HCT116 (cell line): ENCODE data around the gene NABP2. TPM values are rescaled to one million over a fixed set of nuclear protein-coding genes. Genes with fewer than 3 reads are reported as not detected.

Experiments
- ATAC-seq: fragments of 200-7000 bp; cut with Tn5 transposase; 2 replicates; pipeline ENCODE4 v1.9.1; 2020; ENCODE audit warnings: mild to moderate bottlenecking, moderate library complexity
- BruUV-seq: library from RNA; stranded (reverse); fragments of 400-500 nt; replicated peaks from 2 replicates; lab custom pipeline; 2021; lab: Mats Ljungman, UMichigan
- CTCF ChIA-PET: fragments of 300-600 bp; sonication (Branson Sonifier 250); formaldehyde crosslinking; loops from one replicate; lab custom pipeline; 2021; ENCODE audit warnings: antibody characterized with exemption; lab: Charles Lee
- POLR2A ChIA-PET: fragments of 300-600, 350-600 bp; sonication (Branson Sonifier 250); formaldehyde crosslinking; loops from one replicate; lab custom pipeline; 2021; ENCODE audit warnings: antibody characterized with exemption; lab: Charles Lee
- RAD21 ChIA-PET, 2 experiments: fragments of 300-600 bp; sonication (Branson Sonifier 250); formaldehyde crosslinking; loops; one replicate each; lab custom pipeline; 2023; ENCODE audit warnings: low total read pairs in 2 of 2; ENCODE audit not compliant: uncharacterized antibody in 2 of 2, unreplicated experiment in 2 of 2, low non-redundant PET in 1 of 2; lab: Charles Lee
- DNase-seq: peaks from one replicate; pipeline ENCODE4 v3.0.0-alpha.2; 2010; ENCODE audit warnings: low read depth, low spot score
- H2AFZ ChIP-seq: fragments of 200-600 bp; shearing (Covaris generic), sonication (generic); 2 replicates; pipeline ENCODE4 v1.6.1; 2017; ENCODE audit warnings: low read depth, mixed run types, mixed read lengths, antibody characterized with exemption, low read length; ENCODE audit not compliant: poor library complexity, severe bottlenecking
- H3K27ac ChIP-seq: 2 replicates; pipeline ENCODE4 v1.5.1; 2012; ENCODE audit warnings: low read depth, low read length
- H3K27me3 ChIP-seq: fragments of 200-600 bp; sonication (generic); 2 replicates; pipeline ENCODE4 v1.6.1; 2016; ENCODE audit warnings: mixed run types, low read length, mixed read lengths; ENCODE audit not compliant: insufficient read depth
- H3K36me3 ChIP-seq, 2 experiments: fragments of 200-500 bp in 1 of 2; fragments of 200-600 bp in 1 of 2; sonication (Bioruptor generic) in 1 of 2; sonication (generic) in 1 of 2; 2 replicates each; pipeline versions ENCODE4 v1.5.1 to v1.6.1; 2014 to 2016; ENCODE audit warnings: low read length in 2 of 2, inconsistent platforms in 1 of 2, mixed read lengths in 1 of 2, mixed run types in 1 of 2; ENCODE audit not compliant: insufficient read depth in 2 of 2, control insufficient read depth in 1 of 2
- H3K4me1 ChIP-seq, 2 experiments: fragments of 200-600 bp in 1 of 2; sonication (generic) in 1 of 2; 2 replicates each; pipeline versions ENCODE4 v1.5.1 to v1.6.1; 2012 to 2017; ENCODE audit warnings: low read length in 2 of 2, inconsistent platforms in 1 of 2, mild to moderate bottlenecking in 1 of 2, mixed read lengths in 1 of 2, mixed run types in 1 of 2, moderate library complexity in 1 of 2; ENCODE audit not compliant: insufficient read depth in 2 of 2, control insufficient read depth in 1 of 2
- H3K4me2 ChIP-seq: fragments of 200-600 bp; sonication (generic); 2 replicates; pipeline ENCODE4 v1.6.1; 2017; ENCODE audit warnings: mixed run types, low read length, mixed read lengths
- H3K4me3 ChIP-seq, 2 experiments: fragments of 200-600 bp in 1 of 2; sonication (generic) in 1 of 2; replicated peaks in 1 of 2; 2 replicates each; pipeline ENCODE4 v1.5.1; 2011 to 2016; ENCODE audit warnings: low read length in 2 of 2, control low read depth in 1 of 2, low read depth in 1 of 2, mild to moderate bottlenecking in 1 of 2, mixed read lengths in 1 of 2, mixed run types in 1 of 2
- H3K79me2 ChIP-seq: fragments of 200-600 bp; sonication (generic); 2 replicates; pipeline ENCODE4 v1.6.1; 2017; ENCODE audit warnings: mild to moderate bottlenecking, mixed run types, low read length, moderate library complexity, mixed read lengths; ENCODE audit not compliant: insufficient read depth
- H3K9ac ChIP-seq: fragments of 200-600 bp; sonication (generic); 2 replicates; pipeline ENCODE4 v1.6.1; 2016; ENCODE audit warnings: low read length, mixed read lengths
- H3K9me2 ChIP-seq: fragments of 200-600 bp; sonication (generic), shearing (Covaris generic); 2 replicates; pipeline ENCODE4 v1.6.1; 2017; ENCODE audit warnings: mixed run types, mild to moderate bottlenecking, moderate library complexity; ENCODE audit not compliant: insufficient read depth
- H3K9me3 ChIP-seq, 2 experiments: fragments of 200-500 bp in 1 of 2; fragments of 200-600 bp in 1 of 2; sonication (Bioruptor generic) in 1 of 2; sonication (generic) in 1 of 2; 2 replicates each; pipeline ENCODE4 v1.6.1; 2014 to 2017; ENCODE audit warnings: low read length in 2 of 2, mixed read lengths in 2 of 2, inconsistent platforms in 1 of 2, low read depth in 1 of 2, mild to moderate bottlenecking in 1 of 2, mixed run types in 1 of 2, moderate library complexity in 1 of 2; ENCODE audit not compliant: control insufficient read depth in 1 of 2, insufficient read depth in 1 of 2
- H4K20me1 ChIP-seq: fragments of 200-600 bp; sonication (generic), shearing (Covaris generic); 2 replicates; pipeline ENCODE4 v1.6.1; 2017; ENCODE audit warnings: mixed run types, mild to moderate bottlenecking, moderate library complexity; ENCODE audit not compliant: insufficient read depth
- CBX3 ChIP-seq: IDR thresholded peaks from 2 replicates; pipeline ENCODE4 v1.6.1; 2012; ENCODE audit warnings: low read depth
- CTCF ChIP-seq, 3 experiments: fragments of 200-600 bp in 1 of 3; sonication (generic) in 1 of 3; IDR thresholded peaks in 2 of 3; conservative IDR thresholded peaks in 1 of 3; 2 replicates each; pipeline ENCODE4 v1.5.1; 2012 to 2017; ENCODE audit warnings: low read depth in 2 of 3, low read length in 2 of 3, antibody characterized with exemption in 1 of 3, borderline replicate concordance in 1 of 3, control low read depth in 1 of 3, mild to moderate bottlenecking in 1 of 3, mixed read lengths in 1 of 3, mixed run types in 1 of 3, moderate library complexity in 1 of 3; ENCODE audit not compliant: insufficient read depth in 1 of 3
- EZH2phosphoT487 ChIP-seq: fragments of 200-600 bp; IDR thresholded peaks from 2 replicates; pipeline ENCODE4 v1.6.1; 2018; ENCODE audit warnings: antibody characterized with exemption, borderline replicate concordance
- POLR2A ChIP-seq: IDR thresholded peaks from 2 replicates; pipeline ENCODE4 v1.7.0; 2011; ENCODE audit warnings: borderline replicate concordance; ENCODE audit not compliant: insufficient read depth, insufficient read length; ENCODE audit errors: extremely low read depth
- POLR2AphosphoS5 ChIP-seq: IDR thresholded peaks from 2 replicates; pipeline ENCODE4 v1.6.1; 2011; ENCODE audit warnings: mild to moderate bottlenecking, low read depth, low read length, moderate library complexity
- RAD21 ChIP-seq: IDR thresholded peaks from 2 replicates; pipeline ENCODE4 v1.6.1; 2012; ENCODE audit warnings: low read depth, mild to moderate bottlenecking
- SP1 ChIP-seq: IDR thresholded peaks from 2 replicates; pipeline ENCODE4 v1.6.1; 2012; ENCODE audit warnings: low read depth
- SRF ChIP-seq: IDR thresholded peaks from 2 replicates; pipeline ENCODE4 v1.6.1; 2012; ENCODE audit warnings: low read depth
- intact Hi-C: fragments of 100-400 bp; cut with micrococcal nuclease; formaldehyde crosslinking; loops from 2 replicates; pipeline ENCODE4 v1.10.0; 2022
- total RNA-seq: library from RNA; stranded (reverse); gene quantifications from one replicate; pipeline ENCODE4 v1.2.1, GENCODE V29; 2021; ENCODE audit not compliant: unreplicated experiment
- TF ChIP-seq, protein P1 (sequence below): IDR thresholded peaks from 2 replicates; pipeline ENCODE4 v1.6.1; 2012; ENCODE audit warnings: low read depth
- TF ChIP-seq, protein P2 (sequence below): IDR thresholded peaks from 2 replicates; pipeline ENCODE4 v1.6.1; 2012

The NABP2 gene
- total RNA-seq, 1 experiment from 2014 or later: 52.9 TPM

DNA sequence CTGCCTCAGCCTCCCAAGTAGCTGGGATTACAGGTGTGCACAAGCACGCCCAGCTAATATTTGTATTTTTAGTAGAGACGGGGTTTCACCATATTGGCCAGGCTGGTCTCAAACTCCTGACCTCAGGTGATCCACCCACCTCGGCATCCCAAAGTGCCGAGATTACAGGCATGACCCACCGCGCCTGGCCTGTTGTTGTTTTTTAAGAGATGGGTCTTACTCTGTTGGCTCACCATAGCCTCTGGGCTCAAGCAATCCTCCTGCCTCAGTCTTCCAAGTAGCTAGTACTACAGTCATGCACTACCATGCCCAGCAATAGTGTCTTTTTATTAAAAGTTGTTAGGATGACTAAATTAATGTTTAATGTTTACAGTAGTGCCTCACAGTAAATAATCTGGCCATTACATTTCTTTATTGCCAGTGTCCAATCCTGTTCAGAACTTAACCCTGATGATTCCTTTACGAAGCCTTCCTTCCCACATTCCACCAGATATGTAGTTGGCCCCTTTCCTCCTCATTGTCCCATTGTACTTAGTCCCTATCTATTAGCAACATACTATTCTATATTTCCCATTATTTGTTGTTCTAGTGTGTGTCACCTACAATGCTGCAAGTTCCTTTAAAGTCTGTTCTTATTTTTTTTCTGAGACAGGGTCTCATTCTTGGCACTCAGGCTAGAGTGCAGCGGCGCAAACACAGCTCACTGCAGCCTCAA lies 26.1 kb upstream of the NABP2 start:
- no peak overlapping the region for H3K4me2 ChIP-seq
- ChIA-PET RAD21 (no interaction called here), CTCF (no interaction called here), POLR2A (no interaction called here)
- BruUV-seq: no TSS peak
- intact Hi-C loops: no loop called here
- H3K4me1 ChIP-seq: peaks cover 0 to 3% of the 10 kb centered on the region in 2 experiments; a peak in 1 of 4 replicates
- H4K20me1 ChIP-seq: no peaks in the 10 kb centered on the region
- no peak for ATAC-seq
- H3K4me3 ChIP-seq: no peak overlapping the region
- H2AFZ ChIP-seq: no peak overlapping the region
- H3K9me3 ChIP-seq: no peaks in the 10 kb centered on the region
- no peak overlapping the region for H3K27ac ChIP-seq
- DNase-seq: no peak
- H3K36me3 ChIP-seq: no peaks in the 10 kb centered on the region
- no peaks in the 10 kb centered on the region for H3K27me3 ChIP-seq
- TF ChIP-seq POLR2A: no peak
- no peak overlapping the region for H3K9ac ChIP-seq
- H3K9me2 ChIP-seq: no peaks in the 10 kb centered on the region
- H3K79me2 ChIP-seq: no peaks in the 10 kb centered on the region

DNA sequence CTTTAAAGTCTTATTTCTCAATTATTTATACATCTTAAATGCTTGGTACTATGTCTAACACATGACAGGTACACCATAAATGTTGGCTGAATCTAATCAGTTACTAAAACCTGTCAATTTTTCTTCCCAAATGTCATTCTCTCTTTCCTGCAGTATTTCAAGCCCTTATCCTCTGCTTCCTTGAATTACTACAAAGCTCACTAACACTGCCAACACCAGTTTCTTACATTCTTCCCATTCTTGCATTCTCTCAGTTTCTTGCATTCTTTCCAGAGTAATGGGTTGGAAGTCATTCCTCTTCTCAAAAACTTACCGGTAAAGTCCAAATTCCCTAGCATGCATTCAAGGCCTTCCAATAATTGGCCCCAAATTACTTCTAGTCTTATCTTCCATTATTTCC lies 25.3 kb upstream of the NABP2 start:
- CTCF ChIA-PET: no interaction called here

More for the DNA sequence above, 25.3 kb upstream of the NABP2 start:
- Histone ChIP-seq H3K27me3 (no peaks in the 10 kb centered on the region), H3K4me1 (no peaks in the 10 kb centered on the region), H3K4me3 (no peak overlapping the region), H2AFZ (no peak overlapping the region), H3K4me2 (no peak overlapping the region), H3K36me3 (no peaks in the 10 kb centered on the region), H3K9me3 (no peaks in the 10 kb centered on the region), H3K27ac (no peak overlapping the region), H3K9ac (no peak overlapping the region), H4K20me1 (no peaks in the 10 kb centered on the region), H3K79me2 (no peaks in the 10 kb centered on the region), H3K9me2 (no peaks in the 10 kb centered on the region)
- no TSS peak for BruUV-seq
- TF ChIP-seq RAD21 (no peak), SP1 (no peak), EZH2phosphoT487 (no peak), POLR2AphosphoS5 (no peak), CBX3 (no peak), CTCF (IDR thresholded peaks at IDR 0.05 in 2 of 3, conservative IDR thresholded peaks at IDR 0.05 in 1 of 3; ENCODE audit: borderline replicate concordance in 1 of 3, insufficient read depth in 1 of 3, low read depth in 2 of 3, low read length in 2 of 3) (no peak), SRF (no peak)
- TF ChIP-seq, protein P1, sequence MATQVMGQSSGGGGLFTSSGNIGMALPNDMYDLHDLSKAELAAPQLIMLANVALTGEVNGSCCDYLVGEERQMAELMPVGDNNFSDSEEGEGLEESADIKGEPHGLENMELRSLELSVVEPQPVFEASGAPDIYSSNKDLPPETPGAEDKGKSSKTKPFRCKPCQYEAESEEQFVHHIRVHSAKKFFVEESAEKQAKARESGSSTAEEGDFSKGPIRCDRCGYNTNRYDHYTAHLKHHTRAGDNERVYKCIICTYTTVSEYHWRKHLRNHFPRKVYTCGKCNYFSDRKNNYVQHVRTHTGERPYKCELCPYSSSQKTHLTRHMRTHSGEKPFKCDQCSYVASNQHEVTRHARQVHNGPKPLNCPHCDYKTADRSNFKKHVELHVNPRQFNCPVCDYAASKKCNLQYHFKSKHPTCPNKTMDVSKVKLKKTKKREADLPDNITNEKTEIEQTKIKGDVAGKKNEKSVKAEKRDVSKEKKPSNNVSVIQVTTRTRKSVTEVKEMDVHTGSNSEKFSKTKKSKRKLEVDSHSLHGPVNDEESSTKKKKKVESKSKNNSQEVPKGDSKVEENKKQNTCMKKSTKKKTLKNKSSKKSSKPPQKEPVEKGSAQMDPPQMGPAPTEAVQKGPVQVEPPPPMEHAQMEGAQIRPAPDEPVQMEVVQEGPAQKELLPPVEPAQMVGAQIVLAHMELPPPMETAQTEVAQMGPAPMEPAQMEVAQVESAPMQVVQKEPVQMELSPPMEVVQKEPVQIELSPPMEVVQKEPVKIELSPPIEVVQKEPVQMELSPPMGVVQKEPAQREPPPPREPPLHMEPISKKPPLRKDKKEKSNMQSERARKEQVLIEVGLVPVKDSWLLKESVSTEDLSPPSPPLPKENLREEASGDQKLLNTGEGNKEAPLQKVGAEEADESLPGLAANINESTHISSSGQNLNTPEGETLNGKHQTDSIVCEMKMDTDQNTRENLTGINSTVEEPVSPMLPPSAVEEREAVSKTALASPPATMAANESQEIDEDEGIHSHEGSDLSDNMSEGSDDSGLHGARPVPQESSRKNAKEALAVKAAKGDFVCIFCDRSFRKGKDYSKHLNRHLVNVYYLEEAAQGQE: no peak
- TF ChIP-seq, protein P2, sequence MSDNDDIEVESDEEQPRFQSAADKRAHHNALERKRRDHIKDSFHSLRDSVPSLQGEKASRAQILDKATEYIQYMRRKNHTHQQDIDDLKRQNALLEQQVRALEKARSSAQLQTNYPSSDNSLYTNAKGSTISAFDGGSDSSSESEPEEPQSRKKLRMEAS: no peak
- ATAC-seq (no peak), DNase-seq (no peak)
- intact Hi-C loops: no loop called here
- ChIA-PET RAD21 (no interaction called here), POLR2A (no interaction called here)
